GM18520 (cell line): ENCODE data around the gene UGCG.
"Not testable (repeated sequence)": the region's sequence is repeated elsewhere in the genome, so short reads cannot be mapped to it uniquely, and the experiment has no call there.

Source experiments
- ATAC-seq: cut with Tn5 transposase; IDR thresholded peaks from one replicate; pipeline ENCODE4 v1.9.1; 2021; ENCODE audit not compliant: unreplicated experiment

Gene UGCG

GRCh38 chr9:111890334-111890733 is 6.3 kb upstream of the UGCG start:
- no peak for ATAC-seq

- not testable (repeated sequence) for ATAC-seq
These were observed 5.7 kb upstream of the UGCG start for GRCh38 chr9:111890867-111891266.

GRCh38 chr9:111891910-111892499 is 4.6 kb upstream of the UGCG start:
- ATAC-seq: no peak

GRCh38 chr9:111896942-111897600 is 457 bp downstream of the UGCG start:
- ATAC-seq: no peak

GRCh38 chr9:111897601-111898137 is 1.1 kb downstream of the UGCG start:
- ATAC-seq: peak; percentile 25

GRCh38 chr9:111898331-111899096 is 1.9 kb downstream of the UGCG start:
- ATAC-seq: no peak

GRCh38 chr9:111900151-111900857 is 3.7 kb downstream of the UGCG start:
- no peak for ATAC-seq

GRCh38 chr9:111900858-111901612 is 4.4 kb downstream of the UGCG start:
- no peak for ATAC-seq

GRCh38 chr9:111902391-111903139 is 6.0 kb downstream of the UGCG start:
- no peak for ATAC-seq

DNA sequence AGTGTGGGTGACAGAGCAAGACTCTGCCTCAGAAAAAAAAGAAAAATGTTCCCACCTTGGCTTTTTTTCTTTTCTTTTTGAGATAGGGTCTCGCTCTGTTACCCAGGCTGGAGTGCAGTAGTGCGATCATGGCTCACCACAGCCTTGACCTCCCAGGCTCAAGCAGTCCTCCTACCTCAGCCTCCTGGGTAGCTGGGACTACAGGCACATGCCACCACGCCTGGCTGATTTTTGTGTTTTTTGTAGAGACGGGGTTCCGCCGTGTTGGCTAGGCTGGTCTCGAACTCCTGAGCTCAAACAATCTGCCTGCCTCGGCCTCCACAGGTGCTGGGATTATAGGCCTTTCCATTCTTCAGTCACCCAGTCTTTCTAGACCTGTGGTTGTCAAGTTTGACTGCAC is 6.9 kb downstream of the UGCG start:
- not testable (repeated sequence) for ATAC-seq

DNA sequence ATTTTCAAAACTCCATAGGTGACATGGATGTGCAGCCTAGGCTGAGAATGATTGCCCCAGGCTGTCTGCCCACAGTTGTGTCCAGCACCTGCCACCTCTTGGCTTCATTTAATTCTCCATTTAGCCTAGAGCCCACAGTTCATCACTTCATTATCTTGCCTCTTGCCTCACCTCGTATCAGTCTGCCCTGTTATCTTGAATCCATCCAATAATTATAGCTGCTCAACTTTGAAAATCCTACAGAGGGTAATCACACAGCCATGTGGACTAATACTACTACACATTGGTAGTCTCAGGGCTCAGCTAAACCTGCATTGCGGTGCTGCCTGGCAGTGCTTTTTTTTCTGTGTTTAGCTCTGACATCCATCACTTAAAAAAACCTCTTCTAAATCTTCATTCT is 7.4 kb downstream of the UGCG start:
- ATAC-seq: no peak

GRCh38 chr9:111904891-111905291 is 8.3 kb downstream of the UGCG start:
- no peak for ATAC-seq

DNA sequence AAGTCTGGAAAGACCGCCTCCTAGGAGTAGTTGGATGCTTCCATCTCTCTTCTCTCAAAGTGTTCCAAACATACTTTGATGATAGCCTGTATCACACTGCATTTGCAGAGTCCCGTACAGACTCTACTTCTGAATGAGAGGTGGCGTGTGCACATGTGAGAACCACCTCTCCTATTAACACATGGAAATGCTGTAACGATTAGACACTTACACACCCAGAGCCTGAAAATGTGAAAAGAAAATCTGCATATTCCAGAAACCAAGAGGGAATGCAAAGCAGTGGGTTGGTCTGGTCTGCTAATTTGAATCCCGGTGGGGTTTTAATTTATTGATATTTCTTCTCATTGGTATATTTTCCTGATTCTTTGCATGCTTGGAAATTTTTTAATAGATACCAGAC is 10.5 kb downstream of the UGCG start:
- no peak for ATAC-seq

DNA sequence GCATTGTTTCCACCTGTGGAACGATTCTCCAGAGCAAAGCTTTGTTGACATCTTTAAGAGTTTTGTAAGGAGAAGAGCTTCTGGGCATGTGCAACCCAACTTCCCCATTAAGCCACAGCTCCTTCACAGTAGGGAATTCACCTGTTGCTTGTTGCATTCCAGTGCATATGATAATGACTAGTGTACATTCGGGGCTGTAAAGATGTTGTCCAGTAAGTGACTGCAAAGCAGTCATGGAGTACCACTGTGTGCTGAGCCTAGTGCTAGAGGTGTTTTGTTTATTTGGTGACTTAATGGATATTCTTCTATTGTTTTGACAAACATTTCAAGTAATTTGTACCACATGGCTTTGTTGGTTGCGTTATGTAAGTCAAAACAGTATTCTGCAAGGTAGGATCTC is 12.8 kb downstream of the UGCG start:
- ATAC-seq: no peak

- ATAC-seq: no peak
These were observed 13.8 kb downstream of the UGCG start for GRCh38 chr9:111910428-111910827.

DNA sequence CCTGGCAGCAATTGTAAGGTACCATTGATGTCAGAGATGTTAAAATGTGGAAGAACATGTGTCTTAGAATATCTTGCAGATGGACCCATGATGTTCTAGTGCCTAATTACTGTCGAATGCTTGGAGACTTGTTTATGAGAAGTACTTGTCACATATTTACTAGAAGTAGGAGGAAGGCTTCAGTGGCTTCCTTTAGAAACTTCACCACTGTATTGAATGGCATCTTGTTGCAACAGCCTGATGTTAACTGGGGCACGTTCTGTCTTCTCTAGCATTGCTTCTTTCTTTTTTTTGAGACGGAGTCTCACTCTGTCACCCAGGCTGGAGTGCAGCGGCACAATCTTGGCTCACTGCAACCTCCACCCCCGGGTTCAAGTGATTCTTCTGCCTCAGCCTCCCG is 16.5 kb downstream of the UGCG start:
- no peak for ATAC-seq

DNA sequence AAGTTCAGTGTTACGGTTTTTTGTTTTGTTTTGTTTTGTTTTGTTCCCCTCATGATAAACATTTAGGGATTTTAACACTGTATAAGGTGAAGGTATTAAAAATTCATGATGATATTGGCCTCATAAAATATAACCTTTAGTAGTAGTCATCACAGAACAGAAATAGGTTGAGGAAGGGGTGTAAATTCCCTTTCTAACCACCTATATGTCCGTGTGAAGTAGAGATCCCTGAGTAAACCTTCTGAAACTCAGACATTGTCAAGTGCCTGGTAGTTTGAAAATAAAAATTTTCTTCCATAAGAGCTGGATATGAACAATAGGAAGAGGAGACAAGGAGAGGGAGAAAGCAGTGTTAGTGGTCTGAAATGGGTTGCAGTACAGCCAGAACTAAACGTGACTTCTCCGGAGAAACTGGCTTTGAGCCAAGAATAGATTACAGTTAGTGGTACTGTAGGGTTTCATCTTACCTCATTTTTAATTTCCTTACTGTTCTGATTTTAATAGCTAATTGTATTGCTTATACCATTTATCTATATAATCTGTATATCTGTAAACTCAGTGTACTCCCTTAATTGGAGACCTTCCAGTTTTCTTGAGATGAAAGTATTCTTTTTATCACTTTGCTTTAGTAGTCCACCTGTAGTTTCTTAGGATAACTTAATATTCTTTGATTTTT is 18.3 kb downstream of the UGCG start:
- no peak for ATAC-seq

GRCh38 chr9:111915425-111915758 is 18.8 kb downstream of the UGCG start:
- no peak for ATAC-seq

- ATAC-seq: peak; percentile 54
These were observed 19.6 kb downstream of the UGCG start for GRCh38 chr9:111916234-111916645.
